Measurements from ENCODE around the gene SRXN1. TPM values are rescaled to one million over a fixed set of nuclear protein-coding genes. Genes with fewer than 3 reads are reported as not detected.

Gene SRXN1
- total and polyA plus RNA-seq, 2 donors from 2014 or later: 17.4 to 51.1 TPM

DNA sequence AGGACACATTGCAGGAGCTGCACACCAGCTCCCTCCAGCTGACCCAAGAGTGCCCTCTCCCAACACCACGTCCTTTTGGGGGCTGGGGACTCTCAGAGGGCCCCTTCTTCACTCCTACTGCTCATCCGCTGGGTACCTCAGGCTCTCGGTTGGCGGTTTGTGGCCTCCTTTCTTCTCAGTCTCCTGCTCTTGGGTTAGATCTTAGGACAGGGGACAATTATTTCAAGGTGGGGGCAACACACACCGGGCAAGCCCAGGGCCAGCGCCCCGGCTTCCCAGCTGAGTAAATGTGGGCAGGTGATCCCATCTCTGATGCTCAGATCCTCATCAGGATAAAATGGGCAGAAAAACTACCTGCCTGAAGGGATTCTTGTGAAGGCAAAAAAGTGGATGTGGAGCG is 44.0 kb downstream of the SRXN1 start:
- no peak for FAIRE-seq
- H3K27me3 ChIP-seq (ENCODE audit: control insufficient read depth, insufficient read depth, low read length): peaks cover 3% of the 10 kb centered on the region
- TF ChIP-seq CTCF (IDR thresholded peaks at IDR 0.05; ENCODE audit: borderline replicate concordance, extremely low read depth, insufficient read depth): no peak

GRCh38 chr20:607476-607875 is 45.5 kb downstream of the SRXN1 start:
- no peak overlapping the region for H3K9ac ChIP-seq (ENCODE audit: low read length in 3 of 3)
- H3K27ac ChIP-seq (ENCODE audit: low read depth in 2 of 2, low read length in 2 of 2): no peak overlapping the region
- peaks cover 3% of the 10 kb centered on the region for H3K27me3 ChIP-seq (ENCODE audit: control insufficient read depth, insufficient read depth, low read length)
- H3K36me3 ChIP-seq (ENCODE audit: control insufficient read depth in 2 of 3, insufficient read depth in 3 of 3, low read length in 3 of 3): no peaks in the 10 kb centered on the region
- DNase-seq (no peak), FAIRE-seq (no peak)
- no peak for TF ChIP-seq CTCF (IDR thresholded peaks at IDR 0.05; ENCODE audit: borderline replicate concordance, extremely low read depth, insufficient read depth)
- no peak overlapping the region for H3K4me3 ChIP-seq (ENCODE audit: low read length in 3 of 3)
- H3K9me3 ChIP-seq (ENCODE audit: control insufficient read depth in 2 of 3, insufficient read depth in 1 of 3, low read length in 3 of 3): no peaks in the 10 kb centered on the region
- peaks cover 0 to 6% (median 0%) of the 10 kb centered on the region in 3 donors for H3K4me1 ChIP-seq (ENCODE audit: control insufficient read depth in 2 of 3, insufficient read depth in 2 of 3, low read depth in 1 of 3, low read length in 3 of 3)
- intact Hi-C loops (cut with DNase I): no loop called here

More for the DNA sequence above, 44.0 kb downstream of the SRXN1 start:
- no peak overlapping the region for H3K9ac ChIP-seq (ENCODE audit: low read length in 3 of 3)
- DNase-seq: no peak
- H3K27ac ChIP-seq (ENCODE audit: low read depth in 2 of 2, low read length in 2 of 2): no peak overlapping the region
- intact Hi-C loops (cut with DNase I): no loop called here
- no peaks in the 10 kb centered on the region for H3K36me3 ChIP-seq (ENCODE audit: control insufficient read depth in 2 of 3, insufficient read depth in 3 of 3, low read length in 3 of 3)
- no peaks in the 10 kb centered on the region for H3K9me3 ChIP-seq (ENCODE audit: control insufficient read depth in 2 of 3, insufficient read depth in 1 of 3, low read length in 3 of 3)
- H3K4me1 ChIP-seq (ENCODE audit: control insufficient read depth in 2 of 3, insufficient read depth in 2 of 3, low read depth in 1 of 3, low read length in 3 of 3): peaks cover 0 to 4% (median 0%) of the 10 kb centered on the region in 3 donors
- H3K4me3 ChIP-seq (ENCODE audit: low read length in 3 of 3): no peak overlapping the region

DNA sequence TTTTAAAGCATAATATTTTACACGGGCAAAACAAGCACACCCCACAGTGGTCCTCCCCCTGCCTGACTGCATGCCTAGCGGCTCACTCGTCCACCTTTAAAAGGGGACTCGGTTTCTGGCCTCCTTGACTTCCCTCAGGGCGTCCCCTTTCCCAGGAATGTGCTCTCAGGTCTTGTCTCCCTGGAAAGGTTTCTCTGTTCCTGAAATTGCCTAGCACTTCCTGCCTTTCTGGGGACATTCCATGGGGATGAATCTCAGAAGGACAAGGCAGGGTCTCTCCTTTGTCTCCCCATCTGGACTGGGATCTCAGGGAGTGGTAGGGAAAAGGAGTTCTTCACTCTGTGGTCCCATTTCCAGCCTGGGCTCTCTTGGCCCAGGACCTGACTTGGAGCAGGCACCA is 47.8 kb downstream of the SRXN1 start:
- no peak for FAIRE-seq
- Histone ChIP-seq H3K9ac (ENCODE audit: low read length in 3 of 3) (no peak overlapping the region), H3K4me3 (ENCODE audit: low read length in 3 of 3) (no peak overlapping the region), H3K27ac (ENCODE audit: low read depth in 2 of 2, low read length in 2 of 2) (no peak overlapping the region), H3K4me1 (ENCODE audit: control insufficient read depth in 2 of 3, insufficient read depth in 2 of 3, low read depth in 1 of 3, low read length in 3 of 3) (peaks cover 0 to 2% (median 0%) of the 10 kb centered on the region in 3 donors), H3K36me3 (ENCODE audit: control insufficient read depth in 2 of 3, insufficient read depth in 3 of 3, low read length in 3 of 3) (no peaks in the 10 kb centered on the region), H3K27me3 (ENCODE audit: control insufficient read depth, insufficient read depth, low read length) (peaks cover 3% of the 10 kb centered on the region), H3K9me3 (ENCODE audit: control insufficient read depth in 2 of 3, insufficient read depth in 1 of 3, low read length in 3 of 3) (no peaks in the 10 kb centered on the region)
- TF ChIP-seq CTCF (IDR thresholded peaks at IDR 0.05; ENCODE audit: borderline replicate concordance, extremely low read depth, insufficient read depth): no peak
- DNase-seq: no peak
- intact Hi-C loops (cut with DNase I): no loop called here

DNA sequence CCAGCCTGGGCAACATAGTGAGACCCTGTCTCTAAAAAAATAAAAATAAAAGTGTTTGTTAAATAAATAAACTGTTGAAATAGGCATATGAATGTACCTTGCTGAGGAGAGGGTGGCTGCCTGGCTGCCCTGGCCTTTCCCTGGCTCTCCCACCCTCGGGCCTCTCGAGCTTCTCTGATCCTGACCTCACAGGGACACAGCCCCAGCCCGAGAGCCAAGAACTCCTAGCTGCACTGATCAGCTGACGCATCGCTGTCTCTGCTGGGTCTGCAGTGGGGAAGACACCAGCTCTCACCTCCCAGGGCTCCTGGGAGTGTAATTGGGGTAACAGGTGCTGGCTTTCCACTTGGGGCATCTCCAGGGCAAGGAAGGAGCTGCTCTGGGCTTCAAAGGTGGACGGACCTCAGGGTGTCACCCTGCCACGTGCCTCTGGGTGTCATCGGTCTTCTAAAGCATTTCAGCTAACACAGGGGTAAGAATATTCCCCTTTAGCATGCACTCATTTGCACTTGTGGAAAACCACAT is 49.8 kb downstream of the SRXN1 start:
- no peak overlapping the region for H3K9ac ChIP-seq (ENCODE audit: low read length in 3 of 3)
- FAIRE-seq (no peak), DNase-seq (no peak)
- intact Hi-C loops (cut with DNase I): no loop called here
- H3K27me3 ChIP-seq (ENCODE audit: control insufficient read depth, insufficient read depth, low read length): no peaks in the 10 kb centered on the region
- no peaks in the 10 kb centered on the region for H3K36me3 ChIP-seq (ENCODE audit: control insufficient read depth in 2 of 3, insufficient read depth in 3 of 3, low read length in 3 of 3)
- peaks cover 0 to 2% (median 0%) of the 10 kb centered on the region in 3 donors for H3K4me1 ChIP-seq (ENCODE audit: control insufficient read depth in 2 of 3, insufficient read depth in 2 of 3, low read depth in 1 of 3, low read length in 3 of 3)
- no peak overlapping the region for H3K4me3 ChIP-seq (ENCODE audit: low read length in 3 of 3)
- H3K27ac ChIP-seq (ENCODE audit: low read depth in 2 of 2, low read length in 2 of 2): no peak overlapping the region
- no peaks in the 10 kb centered on the region for H3K9me3 ChIP-seq (ENCODE audit: control insufficient read depth in 2 of 3, insufficient read depth in 1 of 3, low read length in 3 of 3)
- no peak for TF ChIP-seq CTCF (IDR thresholded peaks at IDR 0.05; ENCODE audit: borderline replicate concordance, extremely low read depth, insufficient read depth)
